ENCODE measurements around the gene HES5.

GRCh38 chr1:2523191-2523890, 6.7 kb downstream of the HES5 start:
- TF ChIP-seq CTCF (IDR thresholded peaks at IDR 0.05; ENCODE audit: low read depth, low read length, poor library complexity, severe bottlenecking): no peak
- no peak for TF ChIP-seq EZH2phosphoT487 (IDR thresholded peaks at IDR 0.05; ENCODE audit: borderline replicate concordance, low read length)
